K562 (cell line): Measurements from ENCODE around the gene SLC22A23. TPM values are rescaled to one million over a fixed set of nuclear protein-coding genes. Genes with fewer than 3 reads are reported as not detected.

ENCODE experiments used
- ADNP ChIP-seq: fragments of 200-800 bp; sonication (Bioruptor generic); IDR thresholded peaks from 2 replicates; pipeline ENCODE4 v1.6.1; 2016; ENCODE audit warnings: missing genetic modification characterization, missing compliant biosample characterization
- ATF3 ChIP-seq, 2 experiments: fragments of 450-650 bp in 1 of 2; sonication (generic) in 1 of 2; formaldehyde crosslinking in 1 of 2; IDR thresholded peaks in 1 of 2; conservative IDR thresholded peaks in 1 of 2; 2 replicates each; pipeline versions ENCODE4 v1.6.1 to v1.8.1; 2016 to 2023; ENCODE audit warnings: mild to moderate bottlenecking in 2 of 2, moderate library complexity in 2 of 2, inconsistent platforms in 1 of 2, missing genetic modification reagents in 1 of 2
- E2F5 ChIP-seq: sonication (generic); formaldehyde crosslinking; IDR thresholded peaks from 2 replicates; pipeline ENCODE4 v1.8.0; 2022; ENCODE audit warnings: mild to moderate bottlenecking, missing genetic modification reagents
- HBP1 ChIP-seq: fragments of 450-650 bp; formaldehyde crosslinking; IDR thresholded peaks from 2 replicates; pipeline ENCODE4 v1.4.0; 2022; ENCODE audit warnings: missing genetic modification characterization
- HMG20A ChIP-seq: fragments of 450-650 bp; formaldehyde crosslinking; conservative IDR thresholded peaks from 2 replicates; pipeline ENCODE4 v1.4.0; 2020; ENCODE audit warnings: mild to moderate bottlenecking, mixed read lengths
- KLF10 ChIP-seq: fragments of 250-450 bp; sonication (Bioruptor Pico); IDR thresholded peaks from 2 replicates; pipeline ENCODE4 v1.6.1; 2021; ENCODE audit warnings: matching md5 sums
- MAFG ChIP-seq: fragments of 450-650 bp; conservative IDR thresholded peaks from 2 replicates; pipeline ENCODE4 v1.6.1; 2016; ENCODE audit warnings: missing genetic modification characterization, missing compliant biosample characterization
- MED1 ChIP-seq: sonication (generic); formaldehyde crosslinking; IDR thresholded peaks from 2 replicates; pipeline ENCODE4 v1.8.1; 2023; ENCODE audit warnings: missing genetic modification reagents, borderline replicate concordance
- MTA1 ChIP-seq: fragments of 450-650 bp; IDR thresholded peaks from 2 replicates; pipeline ENCODE4 v1.6.1; 2017; ENCODE audit warnings: borderline replicate concordance
- NCOR1 ChIP-seq: fragments of 450-650 bp; IDR thresholded peaks from 2 replicates; pipeline ENCODE4 v1.6.1; 2016; ENCODE audit warnings: mild to moderate bottlenecking, moderate library complexity
- PRMT5 ChIP-seq: sonication (generic); formaldehyde crosslinking; IDR thresholded peaks from 2 replicates; pipeline ENCODE4 v1.5.0; 2020; ENCODE audit warnings: missing genetic modification reagents
- RAD51 ChIP-seq: fragments of 450-650 bp; IDR thresholded peaks from 2 replicates; pipeline ENCODE4 v1.7.1; 2016; ENCODE audit warnings: low read depth, mild to moderate bottlenecking, borderline replicate concordance
- RBM22 ChIP-seq: fragments of 200-400 bp; formaldehyde crosslinking; IDR thresholded peaks from 2 replicates; pipeline ENCODE4 v1.6.1; 2018; ENCODE audit warnings: low read length, low read depth; ENCODE audit not compliant: poor library complexity, severe bottlenecking
- RBM25 ChIP-seq: fragments of 200-400 bp; formaldehyde crosslinking; IDR thresholded peaks from 2 replicates; pipeline ENCODE4 v1.6.1; 2018; ENCODE audit warnings: low read length, low read depth, moderate library complexity; ENCODE audit not compliant: severe bottlenecking
- RCOR1 ChIP-seq, 2 experiments: IDR thresholded peaks; 2 replicates each; pipeline ENCODE4 v1.6.1; 2012; ENCODE audit warnings: low read depth in 2 of 2, low read length in 2 of 2, borderline replicate concordance in 1 of 2, improper control_type of control experiment in 1 of 2
- SIN3B ChIP-seq: fragments of 450-650 bp; IDR thresholded peaks from 2 replicates; pipeline ENCODE4 v1.6.1; 2017; ENCODE audit warnings: low read depth, mild to moderate bottlenecking, moderate library complexity
- SRSF7 ChIP-seq: fragments of 200-400 bp; formaldehyde crosslinking; optimal IDR thresholded peaks from 2 replicates; pipeline ENCODE3; 2017; ENCODE audit warnings: mild to moderate bottlenecking, low read depth, low read length
- STAG1 ChIP-seq: sonication (generic); formaldehyde crosslinking; IDR thresholded peaks from 2 replicates; pipeline ENCODE4 v1.5.0; 2020; ENCODE audit warnings: missing genetic modification reagents, borderline replicate concordance
- ZBTB26 ChIP-seq: fragments of 450-650 bp; formaldehyde crosslinking; IDR thresholded peaks from 2 replicates; pipeline ENCODE4 v1.4.0; 2022; ENCODE audit warnings: missing genetic modification characterization
- ZNF311 ChIP-seq: fragments of 250-450 bp; sonication (Bioruptor Pico); IDR thresholded peaks from 2 replicates; pipeline ENCODE4 v1.4.0; 2020; ENCODE audit warnings: mild to moderate bottlenecking, moderate library complexity
- ZNF449 ChIP-seq: fragments of 250-450 bp; sonication (Bioruptor Pico); IDR thresholded peaks from 2 replicates; pipeline ENCODE4 v1.8.0; 2022; ENCODE audit warnings: moderate library complexity, mild to moderate bottlenecking, inconsistent platforms
- polyA plus RNA-seq, 8 experiments: library from polyadenylated mRNA; depleted of rRNA in 4 of 8; stranded (reverse) in 5 of 8; unstranded in 3 of 8; fragments of >200 nt; fragmentation: Nextera tagmentation in 2 of 8; fragmentation: Illumina TruSeq in 1 of 8; extraction: Ambion mirVana in 2 of 8; extraction: Trizol in 1 of 8; gene quantifications; 2 replicates each; pipeline versions ENCODE4 v1.2.1 to v1.2.3, GENCODE V29; 2011 to 2014; ENCODE audit warnings: inconsistent platforms in 1 of 8, missing spikeins in 1 of 8
- total RNA-seq, 7 experiments: library from RNA; depleted of rRNA in 6 of 7; stranded (reverse); fragments of >200 nt in 6 of 7; fragmentation: Illumina TruSeq in 2 of 7; extraction: Trizol in 2 of 7; gene quantifications; 2 replicates each; pipeline versions ENCODE4 v1.2.1 to v1.2.3, GENCODE V29; 2011 to 2021; ENCODE audit warnings: low replicate concordance in 1 of 7

SLC22A23 gene
- total and polyA plus RNA-seq, 9 of the 15 experiments (the other 6 are each of a cell fraction or from before 2014, with no cell fraction given): 0.30 to 8.7 (median 2.5) TPM

- TF ChIP-seq MAFG: peak; percentile 42
- TF ChIP-seq RBM25: no peak
- TF ChIP-seq ZNF449: peak; percentile 81
- TF ChIP-seq RBM22: no peak
- TF ChIP-seq SRSF7: no peak
- no peak for TF ChIP-seq PRMT5 (CRISPR knock-in tag)
- no peak for TF ChIP-seq HMG20A (CRISPR knock-in tag)
- TF ChIP-seq MTA1: peak; percentile 94
- no peak for TF ChIP-seq MED1 (CRISPR knock-in tag)
- TF ChIP-seq STAG1: no peak
- TF ChIP-seq RAD51: peak; percentile 58
- peak; percentile 98 for TF ChIP-seq ATF3 (IDR thresholded peaks at IDR 0.05)
- peak; percentile 96 for TF ChIP-seq ATF3 (CRISPR knock-in tag; conservative IDR thresholded peaks at IDR 0.05)
- TF ChIP-seq KLF10 (CRISPR knock-in tag): no peak
- peak; percentile 23; the same call in 1 of the 2 replicates for TF ChIP-seq ADNP (tag)
- 0 out of 2 replicates have a peak, but pooled peaks have one; percentile 16 for TF ChIP-seq E2F5
- TF ChIP-seq NCOR1: peak; percentile 100
- TF ChIP-seq RCOR1 (IDR thresholded peaks at IDR 0.05; ENCODE audit: borderline replicate concordance in 1 of 2, low read depth in 2 of 2, low read length in 2 of 2): peak; percentile 93 to 99
- peak; percentile 81 for TF ChIP-seq ZNF311 (CRISPR knock-in tag)
- no peak for TF ChIP-seq SIN3B
- TF ChIP-seq ZBTB26 (CRISPR knock-in tag): no peak
- TF ChIP-seq HBP1 (CRISPR knock-in tag): 0 out of 2 replicates have a peak, but pooled peaks have one; percentile 52
Measured at GRCh38 chr6:3392930-3393835, 63.7 kb downstream of the SLC22A23 start (continued).
